T-cell (primary cell): ENCODE measurements around the gene E2F4. TPM values are rescaled to one million over a fixed set of nuclear protein-coding genes. Genes with fewer than 3 reads are reported as not detected.

Source experiments
- ATAC-seq, 4 experiments: fragments of 200-7000 bp in 3 of 4; fragments of 150-1000 bp in 1 of 4; cut with Tn5 transposase; replicated peaks in 1 of 4; 1 replicate in 3 of 4; 2 replicates in 1 of 4; pipeline ENCODE4 v1.10.0; 2021; ENCODE audit warnings: moderate library complexity in 3 of 4, mild to moderate bottlenecking in 2 of 4, moderate number of reproducible peaks in 1 of 4
- CTCF ChIA-PET, 2 donors: fragments of 300-600 bp; sonication (Branson Sonifier 250); formaldehyde crosslinking; loops; one replicate each; lab custom pipeline; 2022; ENCODE audit warnings: antibody characterized with exemption in 2 of 2; lab: Charles Lee
- POLR2A ChIA-PET, 2 donors: fragments of 300-600 bp; sonication (Branson Sonifier 250); formaldehyde crosslinking; loops; one replicate each; lab custom pipeline; 2022; ENCODE audit warnings: antibody characterized with exemption in 2 of 2; lab: Charles Lee
- DNase-seq, 35 experiments: peaks; one replicate each; pipeline versions ENCODE4 v3.0.0 to v3.0.0-alpha.2; 2013 to 2023
- H3K27ac ChIP-seq: one replicate; pipeline ENCODE4 v1.5.1; 2013; ENCODE audit warnings: low read length
- H3K27me3 ChIP-seq, 2 experiments: replicated peaks in 1 of 2; 1 replicate in 1 of 2; 2 replicates in 1 of 2; pipeline versions ENCODE4 v1.6.1 to v1.7.0; 2013; ENCODE audit warnings: low read length in 1 of 2, mixed read lengths in 1 of 2; ENCODE audit not compliant: control insufficient read depth in 2 of 2, insufficient read depth in 2 of 2; ENCODE audit errors: extremely low read depth in 1 of 2
- H3K36me3 ChIP-seq, 2 donors: 1 replicate in 1 of 2; 2 replicates in 1 of 2; pipeline versions ENCODE4 v1.6.1 to v1.7.0; 2013; ENCODE audit warnings: low read length in 1 of 2; ENCODE audit not compliant: control insufficient read depth in 2 of 2, insufficient read depth in 1 of 2; ENCODE audit errors: extremely low read depth in 1 of 2
- H3K4me1 ChIP-seq, 2 experiments: 1 replicate in 1 of 2; 2 replicates in 1 of 2; pipeline versions ENCODE4 v1.6.1 to v1.7.0; 2013; ENCODE audit warnings: low read length in 2 of 2, mixed read lengths in 1 of 2; ENCODE audit not compliant: insufficient read depth in 2 of 2, control insufficient read depth in 1 of 2; ENCODE audit errors: extremely low read depth in 1 of 2
- H3K4me3 ChIP-seq, 2 donors: 1 replicate in 1 of 2; 2 replicates in 1 of 2; pipeline versions ENCODE4 v1.5.1 to v1.7.0; 2013; ENCODE audit warnings: mild to moderate bottlenecking in 2 of 2, low read length in 1 of 2, moderate library complexity in 1 of 2; ENCODE audit not compliant: control insufficient read depth in 1 of 2; ENCODE audit errors: extremely low read depth in 1 of 2
- H3K9me3 ChIP-seq: 2 replicates; pipeline ENCODE4 v1.7.0; 2013
- H3K27ac Mint-ChIP-seq, 2 donors: one replicate each; pipeline ENCODE4 v1.8.0; 2020 to 2021; ENCODE audit warnings: mild to moderate bottlenecking in 2 of 2, mixed read lengths in 2 of 2
- H3K27me3 Mint-ChIP-seq, 2 donors: one replicate each; pipeline ENCODE4 v1.8.0; 2021 to 2022; ENCODE audit warnings: mixed read lengths in 2 of 2
- H3K36me3 Mint-ChIP-seq: one replicate; pipeline ENCODE4 v1.8.0; 2021; ENCODE audit warnings: mixed read lengths
- H3K4me1 Mint-ChIP-seq, 3 donors: one replicate each; pipeline ENCODE4 v1.8.0; 2020 to 2022; ENCODE audit warnings: mixed read lengths in 3 of 3, mild to moderate bottlenecking in 1 of 3
- H3K4me3 Mint-ChIP-seq, 3 donors: one replicate each; pipeline ENCODE4 v1.8.0; 2020 to 2022; ENCODE audit warnings: mild to moderate bottlenecking in 3 of 3, mixed read lengths in 3 of 3, moderate library complexity in 3 of 3
- H3K9me3 Mint-ChIP-seq, 3 donors: one replicate each; pipeline ENCODE4 v1.8.0; 2020 to 2022; ENCODE audit warnings: mixed read lengths in 3 of 3
- WGBS: methylation state at CpG from one replicate; pipeline ENCODE4 v1.1.5; 2013; ENCODE audit warnings: missing lambda C conversion rate; ENCODE audit not compliant: insufficient coverage; 5-methylcytosine and 5-hydroxymethylcytosine counted together
- total RNA-seq, 35 experiments: library from RNA in 6 of 35; stranded (reverse) in 6 of 35; fragments of 120-200 nt in 1 of 35; gene quantifications; one replicate each; pipeline versions ENCODE4 v1.2.1 to v1.2.4 and lab custom pipeline; 2013 to 2026

E2F4 gene
- total RNA-seq, 5 donors from 2014 or later (not counting 1 experiment from before 2014, with no cell fraction given) = 59.4 to 97.1 (median 83.1) TPM

GRCh38 chr16:67183284-67183626 lies 8.7 kb upstream of the E2F4 start:
- Mint-ChIP-seq H3K4me3 (no peak overlapping the region), H3K27me3 (peaks cover 4 to 10% of the 10 kb centered on the region in 2 donors), H3K9me3 (no peaks in the 10 kb centered on the region), H3K4me1 (peaks cover 16 to 21% (median 17%) of the 10 kb centered on the region in 3 donors), H3K27ac (no peak overlapping the region), H3K36me3 (no peaks in the 10 kb centered on the region)
- Histone ChIP-seq H3K36me3 (no peaks in the 10 kb centered on the region), H3K27ac (peak overlapping the region; percentile 84), H3K9me3 (no peaks in the 10 kb centered on the region), H3K4me1 (peaks cover 4 to 32% of the 10 kb centered on the region in 2 experiments), H3K27me3 (peaks cover 0 to 42% of the 10 kb centered on the region in 2 experiments), H3K4me3 (peak overlapping the region; percentile 76 to 80)
- ATAC-seq (no peak), DNase-seq (no peak)
- POLR2A ChIA-PET = interaction anchor here in 1 of 2 donors (0.6 kb wide), 1 partner anchor 239 kb away, joined by 3 read pairs; no protein-coding TSS in a partner anchor
- WGBS = 8% methylated on average over 8 of the region's 11 CpGs
- CTCF ChIA-PET = interaction anchor here (1.3 to 2.1 kb wide), 2 partner anchors 24 to 172 kb away, joined by 3 to 4 read pairs; partner anchors contain the start of genes FBXL8 (in 1 of the 2) and TRADD (in 1 of the 2)

- POLR2A ChIA-PET = no interaction called here
- peaks cover 2 to 8% of the 10 kb centered on the region in 2 donors for H3K27me3 Mint-ChIP-seq
- peak; percentile 83 to 97 (median 94) for DNase-seq
- WGBS = under 1% methylated on average over 75 of the region's 77 CpGs
- peaks cover 4 to 26% of the 10 kb centered on the region in 2 experiments for H3K4me1 ChIP-seq
- no peaks in the 10 kb centered on the region for H3K36me3 Mint-ChIP-seq
- H3K36me3 ChIP-seq = no peaks in the 10 kb centered on the region
- CTCF ChIA-PET = interaction anchor here (1.3 to 1.6 kb wide), 2 partner anchors 166 to 172 kb away, joined by 3 to 10 read pairs; no protein-coding TSS in a partner anchor
- peak within 1 kb of the TSS; percentile 84 for H3K27ac ChIP-seq
- no peak within 1 kb of the TSS for H3K27ac Mint-ChIP-seq
- no peaks in the 10 kb centered on the region for H3K9me3 Mint-ChIP-seq
- H3K4me1 Mint-ChIP-seq = peaks cover 13 to 17% (median 16%) of the 10 kb centered on the region in 3 donors
- H3K9me3 ChIP-seq = no peaks in the 10 kb centered on the region
- peak within 1 kb of the TSS; percentile 76 to 80 for H3K4me3 ChIP-seq
- H3K27me3 ChIP-seq = peaks cover 0 to 43% of the 10 kb centered on the region in 2 experiments
- peak within 1 kb of the TSS in 1 of 3 donors; percentile 82 for H3K4me3 Mint-ChIP-seq
- ATAC-seq = peak; percentile 92 to 95 (median 92)
Observed at GRCh38 chr16:67183627-67184452, 8.1 kb upstream of the E2F4 start, which contains the start of gene MATCAP1. Gene MATCAP1, minus strand, starts transcription at chr16:67183963. Its CDS starts 3,353 bp downstream, at chr16:67180610.

- H3K27ac Mint-ChIP-seq = no peak overlapping the region
- H3K4me3 Mint-ChIP-seq = peak overlapping the region in 1 of 3 donors; percentile 82
- Histone ChIP-seq H3K4me3 (peak overlapping the region; percentile 76 to 80), H3K36me3 (no peaks in the 10 kb centered on the region), H3K27me3 (peaks cover 0 to 37% of the 10 kb centered on the region in 2 experiments), H3K27ac (no peak overlapping the region), H3K4me1 (peaks cover 4 to 22% of the 10 kb centered on the region in 2 experiments), H3K9me3 (no peaks in the 10 kb centered on the region)
- peaks cover 0 to 6% of the 10 kb centered on the region in 2 donors for H3K27me3 Mint-ChIP-seq
- ATAC-seq = peak; percentile 1 to 23 (median 10)
- no peaks in the 10 kb centered on the region for H3K9me3 Mint-ChIP-seq
- DNase-seq = peak in 2 of 35 experiments; percentile 30 to 32
- peaks cover 11 to 15% (median 14%) of the 10 kb centered on the region in 3 donors for H3K4me1 Mint-ChIP-seq
- no peaks in the 10 kb centered on the region for H3K36me3 Mint-ChIP-seq
- WGBS = 9% methylated on average over 59 of the region's 59 CpGs
- POLR2A ChIA-PET = no interaction called here
- CTCF ChIA-PET = interaction anchor here (0.6 to 1.6 kb wide), 4 partner anchors 9 to 167 kb away, joined by 4 to 10 read pairs (median 6); partner anchors contain the start of genes FBXL8 (in 1 of the 2) and TRADD (in 1 of the 2)
Observed at GRCh38 chr16:67184453-67184994, 7.4 kb upstream of the E2F4 start.

DNA sequence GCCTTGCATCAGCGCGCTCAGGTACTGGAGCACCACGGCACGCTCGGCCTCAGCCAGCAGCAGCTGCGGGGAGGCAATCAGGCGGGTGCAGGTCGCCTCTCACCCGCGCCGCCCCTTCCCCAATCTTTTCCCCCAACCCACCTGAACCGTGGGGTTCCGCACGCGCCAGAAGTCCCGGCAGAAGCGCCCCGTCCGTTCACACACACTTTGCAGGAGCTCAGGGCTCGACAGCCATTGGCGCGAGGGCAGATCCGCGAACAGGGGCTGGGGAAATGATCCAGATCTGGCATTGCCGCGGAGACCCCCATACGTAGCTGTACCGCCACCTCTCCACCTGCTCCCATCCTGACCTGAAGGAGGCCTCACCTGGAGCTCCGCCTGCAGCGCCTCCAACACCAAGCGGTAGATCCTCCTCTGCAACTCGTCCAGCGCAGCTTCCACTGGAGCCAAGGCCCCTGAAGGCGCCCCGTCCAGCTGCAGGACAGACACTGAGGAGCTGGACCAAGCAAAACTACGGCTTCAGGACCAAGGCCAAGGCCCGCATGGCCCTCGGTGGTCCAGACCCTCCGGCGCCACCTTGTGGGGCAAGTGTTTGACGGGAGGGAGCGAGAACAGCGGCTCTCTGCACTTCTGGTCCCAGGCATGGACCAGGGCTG lies 6.8 kb upstream of the E2F4 start:
- Histone ChIP-seq H3K27ac (no peak overlapping the region), H3K4me3 (peak overlapping the region; percentile 1 to 80), H3K36me3 (no peaks in the 10 kb centered on the region), H3K4me1 (peaks cover 4 to 22% of the 10 kb centered on the region in 2 experiments), H3K27me3 (peaks cover 0 to 35% of the 10 kb centered on the region in 2 experiments), H3K9me3 (no peaks in the 10 kb centered on the region)
- DNase-seq (peak; percentile 48 to 88 (median 76)), ATAC-seq (peak in 3 of 4 experiments; percentile 14 to 22 (median 22))
- peak overlapping the region; percentile 66 to 77 for H3K27ac Mint-ChIP-seq
- WGBS = 22% methylated on average over 37 of the region's 43 CpGs
- H3K9me3 Mint-ChIP-seq = no peaks in the 10 kb centered on the region
- peaks cover 11 to 15% (median 14%) of the 10 kb centered on the region in 3 donors for H3K4me1 Mint-ChIP-seq
- peak overlapping the region in 1 of 3 donors; percentile 82 for H3K4me3 Mint-ChIP-seq
- ChIA-PET CTCF (interaction anchor here (0.6 to 1.6 kb wide), 6 partner anchors 10 to 693 kb away, joined by 3 to 10 read pairs (median 5); partner anchors contain the start of genes FBXL8 (in 1 of the 2) and TRADD (in 1 of the 2)), POLR2A (no interaction called here)
- peaks cover 0 to 6% of the 10 kb centered on the region in 2 donors for H3K27me3 Mint-ChIP-seq
- no peaks in the 10 kb centered on the region for H3K36me3 Mint-ChIP-seq

DNA sequence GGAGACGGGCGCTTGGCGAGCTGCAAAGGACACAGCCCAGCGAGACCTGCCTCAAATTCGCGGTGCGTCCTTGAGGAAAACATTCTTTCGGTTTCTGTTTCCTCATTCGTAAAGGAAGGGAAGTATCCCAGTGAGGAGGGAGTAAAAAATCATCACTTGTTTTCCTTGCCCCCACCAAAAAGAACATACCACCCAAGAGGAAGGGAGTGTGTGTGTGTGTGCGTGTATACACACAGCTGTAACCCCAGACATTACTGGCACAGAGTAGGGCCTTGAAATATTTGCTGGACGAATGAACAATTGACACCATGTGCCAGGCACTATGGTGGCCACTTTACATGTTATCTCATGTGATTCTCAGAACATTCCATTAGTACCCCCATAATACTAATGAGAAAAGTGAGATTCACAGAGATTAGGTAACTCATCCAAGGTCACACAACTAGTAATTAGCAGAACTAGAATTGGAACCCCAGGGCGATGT lies 6.3 kb upstream of the E2F4 start:
- Histone ChIP-seq H3K27ac (no peak overlapping the region), H3K4me3 (no peak overlapping the region), H3K9me3 (no peaks in the 10 kb centered on the region), H3K27me3 (peaks cover 0 to 34% of the 10 kb centered on the region in 2 experiments), H3K4me1 (peaks cover 4 to 22% of the 10 kb centered on the region in 2 experiments), H3K36me3 (no peaks in the 10 kb centered on the region)
- WGBS = 100% methylated on average over 1 of the region's 12 CpGs
- DNase-seq (no peak), ATAC-seq (no peak)
- ChIA-PET POLR2A (no interaction called here), CTCF (interaction anchor here (0.6 to 1.6 kb wide), 5 partner anchors 10 to 694 kb away, joined by 3 to 10 read pairs (median 4); partner anchors contain the start of genes FBXL8 (in 1 of the 2) and TRADD (in 1 of the 2))
- Mint-ChIP-seq H3K36me3 (no peaks in the 10 kb centered on the region), H3K4me3 (peak overlapping the region in 1 of 3 donors; percentile 82), H3K27me3 (peaks cover 0 to 6% of the 10 kb centered on the region in 2 donors), H3K4me1 (peaks cover 11 to 15% (median 14%) of the 10 kb centered on the region in 3 donors), H3K9me3 (no peaks in the 10 kb centered on the region), H3K27ac (peak overlapping the region in 1 of 2 donors; percentile 77)
